Adipocyte (in vitro differentiated cells): ENCODE measurements around the gene MACROD2.
"Not testable (repeated sequence)": the region's sequence is repeated elsewhere in the genome, so short reads cannot be mapped to it uniquely, and the experiment has no call there.

ENCODE experiments used
- DNase-seq: peaks from one replicate; pipeline ENCODE4 v3.0.0-alpha.2; 2015; ENCODE audit warnings: low read depth
- H3K27me3 ChIP-seq: replicated peaks from 2 replicates; pipeline ENCODE4 v1.7.0; 2013; ENCODE audit warnings: mild to moderate bottlenecking, low read length, moderate library complexity; ENCODE audit not compliant: control insufficient read depth, insufficient read depth
- H3K36me3 ChIP-seq: 2 replicates; pipeline ENCODE4 v1.7.0; 2013; ENCODE audit warnings: low read length, mild to moderate bottlenecking, moderate library complexity; ENCODE audit not compliant: control insufficient read depth, insufficient read depth, severe bottlenecking
- H3K4me1 ChIP-seq: 2 replicates; pipeline ENCODE4 v1.7.0; 2013; ENCODE audit warnings: mild to moderate bottlenecking, low read length, moderate library complexity; ENCODE audit not compliant: control insufficient read depth, insufficient read depth
- H3K4me3 ChIP-seq: 2 replicates; pipeline ENCODE4 v1.7.0; 2013; ENCODE audit warnings: mild to moderate bottlenecking, low read length, moderate library complexity
- H3K9ac ChIP-seq: 2 replicates; pipeline ENCODE4 v1.7.0; 2013; ENCODE audit warnings: mild to moderate bottlenecking, low read length, moderate library complexity
- H3K9me3 ChIP-seq: 2 replicates; pipeline ENCODE4 v1.7.0; 2013; ENCODE audit warnings: mild to moderate bottlenecking, low read length, moderate library complexity; ENCODE audit not compliant: control insufficient read depth

The MACROD2 gene

GRCh38 chr20:15528391-15529111 is 1533.2 kb downstream of the MACROD2 start:
- no peak overlapping the region for H3K4me3 ChIP-seq
- no peaks in the 10 kb centered on the region for H3K9me3 ChIP-seq
- no peaks in the 10 kb centered on the region for H3K27me3 ChIP-seq
- no peak overlapping the region for H3K9ac ChIP-seq
- DNase-seq, result peak; percentile 8
- H3K4me1 ChIP-seq, result no peaks in the 10 kb centered on the region
- H3K36me3 ChIP-seq, result no peaks in the 10 kb centered on the region

GRCh38 chr20:15535863-15536262 is 1540.5 kb downstream of the MACROD2 start:
- H3K9ac ChIP-seq, result no peak overlapping the region
- DNase-seq, result no peak
- no peaks in the 10 kb centered on the region for H3K9me3 ChIP-seq
- no peaks in the 10 kb centered on the region for H3K36me3 ChIP-seq
- H3K4me3 ChIP-seq, result no peak overlapping the region
- no peaks in the 10 kb centered on the region for H3K4me1 ChIP-seq
- no peaks in the 10 kb centered on the region for H3K27me3 ChIP-seq

DNA sequence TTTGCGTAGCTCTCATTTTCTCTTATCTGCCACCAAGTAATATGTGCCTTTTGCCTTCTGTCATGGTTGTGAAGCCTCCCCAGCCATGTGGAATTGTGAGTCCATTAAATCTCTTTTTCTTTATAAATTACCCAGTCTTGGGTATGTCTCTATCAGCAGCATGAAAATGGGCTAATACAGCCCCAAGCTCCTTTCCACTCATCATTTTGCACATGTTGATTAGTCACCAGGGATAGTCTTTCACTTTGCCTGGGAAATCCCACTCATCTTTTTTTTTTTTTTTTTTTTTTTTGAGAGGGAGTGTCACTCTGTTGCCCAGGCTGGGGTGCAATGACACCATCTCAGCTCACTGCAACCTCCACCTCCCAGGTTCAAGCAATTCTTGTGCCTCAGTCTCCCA is 1541.9 kb downstream of the MACROD2 start:
- H3K9me3 ChIP-seq, H3K36me3 ChIP-seq, H3K27me3 ChIP-seq: not testable (repeated sequence)

DNA sequence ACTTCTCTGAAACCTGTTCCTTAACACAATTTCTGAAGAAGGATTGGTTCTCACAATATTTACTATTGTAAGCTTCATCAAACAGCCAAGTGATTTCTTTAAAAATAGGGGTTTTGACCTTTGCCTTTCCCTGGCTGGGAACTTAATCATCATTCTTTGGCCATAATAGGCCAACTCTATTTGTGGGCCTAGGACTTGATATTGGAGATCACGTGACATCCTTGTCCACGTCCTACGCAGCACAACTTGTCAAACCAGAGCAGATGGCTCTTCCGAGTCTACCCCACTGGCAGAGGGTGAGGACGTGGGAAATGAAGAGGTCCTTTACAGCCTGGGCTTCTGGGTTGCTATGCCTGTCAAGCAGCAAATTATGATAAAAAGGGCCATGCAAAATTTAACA is 1547.3 kb downstream of the MACROD2 start:
- DNase-seq, result no peak
- no peaks in the 10 kb centered on the region for H3K36me3 ChIP-seq
- no peak overlapping the region for H3K4me3 ChIP-seq
- no peak overlapping the region for H3K9ac ChIP-seq
- no peaks in the 10 kb centered on the region for H3K9me3 ChIP-seq
- no peaks in the 10 kb centered on the region for H3K4me1 ChIP-seq
- no peaks in the 10 kb centered on the region for H3K27me3 ChIP-seq

More for the DNA sequence above, 1541.9 kb downstream of the MACROD2 start:
- not testable (repeated sequence) for H3K9ac ChIP-seq, H3K4me3 ChIP-seq, DNase-seq, H3K4me1 ChIP-seq

DNA sequence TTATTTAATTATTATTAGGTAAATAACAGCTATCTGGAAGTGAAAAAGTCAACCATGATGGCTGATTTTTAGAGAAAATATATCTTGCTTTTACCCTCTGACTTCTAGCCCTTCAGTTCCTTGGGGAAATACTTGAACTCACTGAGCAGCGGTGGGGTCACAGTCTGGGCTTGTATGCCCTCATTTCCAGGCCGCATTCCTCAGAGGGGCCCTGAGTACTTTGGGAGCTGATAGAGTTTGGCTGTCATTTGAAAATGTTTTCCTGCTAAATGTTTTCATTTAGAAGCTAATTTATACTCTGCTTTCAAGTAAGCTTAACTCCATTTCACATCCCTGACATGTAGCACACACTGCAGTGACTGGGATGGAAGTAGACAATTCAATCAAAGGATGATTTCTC is 1549.4 kb downstream of the MACROD2 start:
- Histone ChIP-seq H3K4me3 (no peak overlapping the region), H3K36me3 (no peaks in the 10 kb centered on the region), H3K27me3 (no peaks in the 10 kb centered on the region), H3K4me1 (no peaks in the 10 kb centered on the region), H3K9ac (no peak overlapping the region), H3K9me3 (peaks cover 5% of the 10 kb centered on the region)
- no peak for DNase-seq

DNA sequence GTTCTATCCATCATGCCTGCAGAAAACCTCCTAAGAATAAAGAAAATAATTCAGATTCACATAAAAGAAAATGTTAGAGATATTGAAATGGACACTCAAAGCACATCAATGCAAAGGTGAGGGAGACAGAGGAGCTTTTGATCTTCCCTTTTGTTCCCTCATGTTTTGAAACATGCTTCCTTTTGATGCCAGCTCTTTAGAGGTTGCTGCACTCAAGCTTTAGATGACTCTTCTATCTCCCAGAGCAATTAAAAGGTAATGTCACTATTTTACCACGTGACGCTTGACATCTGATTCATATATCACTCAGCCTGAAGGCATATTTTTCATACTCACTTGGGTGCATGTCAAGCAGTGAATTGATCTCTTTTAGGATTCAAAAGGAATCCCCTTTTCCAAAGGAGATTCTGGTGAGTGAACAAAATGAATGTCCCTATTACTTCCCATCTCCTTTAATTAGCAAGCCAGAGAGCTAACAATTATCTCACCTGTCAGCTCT is 1551.3 kb downstream of the MACROD2 start:
- no peaks in the 10 kb centered on the region for H3K27me3 ChIP-seq
- no peak overlapping the region for H3K4me3 ChIP-seq
- no peaks in the 10 kb centered on the region for H3K36me3 ChIP-seq
- no peak overlapping the region for H3K9ac ChIP-seq
- DNase-seq, result no peak
- no peaks in the 10 kb centered on the region for H3K4me1 ChIP-seq
- H3K9me3 ChIP-seq, result peaks cover 12% of the 10 kb centered on the region

DNA sequence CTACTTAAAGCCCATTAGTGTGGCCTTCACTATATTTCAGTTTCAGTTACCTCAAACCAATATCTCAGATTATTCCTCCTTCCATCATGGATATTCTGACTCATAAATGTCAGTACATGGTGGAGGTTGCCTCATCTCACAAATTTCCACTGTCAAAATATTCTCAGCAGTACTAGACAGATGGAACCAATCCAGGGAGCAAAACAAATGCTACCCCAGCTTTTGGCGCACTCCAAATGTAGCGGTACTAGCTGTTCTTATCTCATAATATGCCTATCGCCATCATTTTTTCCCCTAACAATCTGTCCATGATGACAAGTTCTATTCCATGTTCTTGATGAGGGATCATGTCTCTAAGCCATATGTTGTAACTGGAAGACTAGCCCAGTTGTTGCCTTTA is 1551.8 kb downstream of the MACROD2 start:
- Histone ChIP-seq H3K9ac (no peak overlapping the region), H3K9me3 (peaks cover 14% of the 10 kb centered on the region), H3K36me3 (no peaks in the 10 kb centered on the region), H3K27me3 (no peaks in the 10 kb centered on the region), H3K4me3 (no peak overlapping the region), H3K4me1 (no peaks in the 10 kb centered on the region)
- DNase-seq, result peak; percentile 24

DNA sequence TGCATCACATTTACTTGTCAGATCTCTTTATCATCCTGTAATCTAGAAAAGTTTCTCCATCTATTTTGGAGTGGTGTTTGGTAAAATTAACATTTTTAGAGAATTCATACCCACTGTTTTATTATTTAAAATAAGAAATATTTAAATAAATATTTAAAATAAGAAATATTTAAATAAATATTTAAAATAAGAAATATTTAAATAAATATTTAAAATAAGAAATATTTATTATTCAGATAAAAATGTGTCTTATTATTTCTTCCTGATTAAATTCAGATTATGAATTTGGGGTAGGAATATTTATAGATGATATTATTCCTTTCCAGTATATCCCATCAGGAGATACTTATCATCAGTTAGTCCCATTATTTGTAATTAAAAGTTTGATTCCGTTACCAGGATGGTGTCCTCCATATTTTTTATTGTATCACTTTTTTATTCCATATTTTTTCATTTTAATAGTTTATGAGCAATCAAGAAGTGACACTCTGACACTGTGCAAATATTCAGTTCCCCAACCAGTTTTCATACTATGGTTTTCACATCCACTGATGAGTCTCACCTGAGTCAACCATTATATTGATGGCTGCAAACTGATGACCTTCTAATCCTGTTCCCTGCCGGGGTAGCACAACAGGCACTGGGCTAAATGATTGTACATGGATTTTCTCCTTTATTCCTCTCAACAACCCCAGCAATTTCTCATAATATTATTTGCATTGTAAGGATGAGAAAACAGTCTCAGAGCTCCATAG is 1555.0 kb downstream of the MACROD2 start:
- H3K9ac ChIP-seq, result no peak overlapping the region
- no peak overlapping the region for H3K4me3 ChIP-seq
- H3K36me3 ChIP-seq, result no peaks in the 10 kb centered on the region
- no peak for DNase-seq
- H3K4me1 ChIP-seq, result no peaks in the 10 kb centered on the region
- peaks cover 34% of the 10 kb centered on the region for H3K9me3 ChIP-seq
- H3K27me3 ChIP-seq, result no peaks in the 10 kb centered on the region

- H3K27me3 ChIP-seq, result no peaks in the 10 kb centered on the region
- H3K4me3 ChIP-seq, result no peak overlapping the region
- no peak overlapping the region for H3K9ac ChIP-seq
- peak; percentile 81 for DNase-seq
- peaks cover 24% of the 10 kb centered on the region for H3K9me3 ChIP-seq
- H3K4me1 ChIP-seq, result no peaks in the 10 kb centered on the region
- H3K36me3 ChIP-seq, result no peaks in the 10 kb centered on the region
Observed at GRCh38 chr20:15555913-15556312, 1560.6 kb downstream of the MACROD2 start.

DNA sequence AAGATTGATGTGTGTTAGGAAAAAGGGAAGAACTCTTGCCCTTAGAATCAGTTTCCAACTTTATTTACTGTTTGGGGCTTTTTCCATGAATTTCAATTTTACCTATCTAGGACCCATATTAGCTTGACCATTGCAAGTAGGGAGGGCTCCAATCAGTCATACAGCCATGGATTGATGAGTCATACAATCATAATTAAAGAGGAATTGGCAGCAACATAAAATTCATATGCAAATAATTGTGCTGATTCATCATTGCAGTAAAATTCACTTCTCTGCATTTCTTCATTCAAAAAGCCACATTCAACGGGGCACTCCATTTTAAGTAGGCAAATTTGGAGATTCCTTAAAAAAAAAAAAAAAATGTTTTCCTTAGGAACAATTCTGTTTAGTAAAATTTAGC is 1561.6 kb downstream of the MACROD2 start:
- Histone ChIP-seq H3K36me3 (no peaks in the 10 kb centered on the region), H3K9me3 (peaks cover 22% of the 10 kb centered on the region), H3K4me3 (no peak overlapping the region), H3K9ac (no peak overlapping the region), H3K4me1 (no peaks in the 10 kb centered on the region), H3K27me3 (no peaks in the 10 kb centered on the region)
- peak; percentile 56 for DNase-seq

DNA sequence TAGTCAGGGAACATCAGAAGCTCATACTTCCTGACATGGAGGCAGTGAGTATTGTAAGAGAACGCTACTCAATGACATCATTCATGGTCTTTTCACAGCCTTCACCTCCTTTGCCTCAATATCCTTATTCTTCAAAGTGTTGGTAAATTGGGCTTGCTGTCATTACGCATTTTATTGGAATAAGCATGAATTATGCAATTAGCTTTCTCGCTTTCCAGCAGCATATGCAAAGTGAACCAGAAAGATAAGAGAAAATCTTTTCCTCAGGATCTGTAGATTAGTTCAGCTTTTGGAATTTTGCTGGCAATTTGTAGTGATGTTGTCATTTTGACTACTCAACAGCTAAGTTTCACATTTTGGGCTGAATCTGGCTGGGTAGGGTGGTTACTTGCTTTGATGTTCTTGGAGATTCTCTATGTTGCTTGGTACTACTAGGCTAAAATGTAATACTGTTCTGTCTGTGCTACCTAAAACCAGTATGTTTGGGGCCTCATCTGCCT is 1565.8 kb downstream of the MACROD2 start:
- no peak for DNase-seq
- Histone ChIP-seq H3K9me3 (no peaks in the 10 kb centered on the region), H3K4me1 (no peaks in the 10 kb centered on the region), H3K9ac (no peak overlapping the region), H3K36me3 (no peaks in the 10 kb centered on the region), H3K4me3 (no peak overlapping the region), H3K27me3 (no peaks in the 10 kb centered on the region)
